Measurements from ENCODE around the gene MARK2. TPM values are rescaled to one million over a fixed set of nuclear protein-coding genes. Genes with fewer than 3 reads are reported as not detected.

The MARK2 gene
- total RNA-seq, 1 donor from 2014 or later = 44.9 TPM

- Histone ChIP-seq H3K27ac (no peak overlapping the region), H3K36me3 (peaks cover 86% of the 10 kb centered on the region), H3K27me3 (ENCODE audit: low read depth) (no peaks in the 10 kb centered on the region), H3K4me1 (peaks cover 6% of the 10 kb centered on the region), H3K9me3 (no peaks in the 10 kb centered on the region), H3K4me3 (no peak overlapping the region)
- intact Hi-C loops (cut with DNase I) = no loop called here
- no peak for ATAC-seq
- TF ChIP-seq CTCF (IDR thresholded peaks at IDR 0.05) = no peak
- no peak for DNase-seq
These were observed 68.2 kb downstream of the MARK2 start for GRCh38 chr11:63907063-63907462.

- H3K4me3 ChIP-seq = no peak overlapping the region
- DNase-seq = no peak
- ATAC-seq = no peak
- peaks cover 6% of the 10 kb centered on the region for H3K4me1 ChIP-seq
- H3K27me3 ChIP-seq (ENCODE audit: low read depth) = no peaks in the 10 kb centered on the region
- no peak overlapping the region for H3K27ac ChIP-seq
- intact Hi-C loops (cut with DNase I) = no loop called here
- no peaks in the 10 kb centered on the region for H3K9me3 ChIP-seq
- H3K36me3 ChIP-seq = peaks cover 77% of the 10 kb centered on the region
- no peak for TF ChIP-seq CTCF (IDR thresholded peaks at IDR 0.05)
These were observed 69.1 kb downstream of the MARK2 start for GRCh38 chr11:63907808-63908530.

- Histone ChIP-seq H3K4me1 (peaks cover 6% of the 10 kb centered on the region), H3K9me3 (no peaks in the 10 kb centered on the region), H3K27ac (no peak overlapping the region), H3K4me3 (no peak overlapping the region), H3K36me3 (peaks cover 69% of the 10 kb centered on the region), H3K27me3 (ENCODE audit: low read depth) (no peaks in the 10 kb centered on the region)
- intact Hi-C loops (cut with DNase I) = no loop called here
- ATAC-seq (no peak), DNase-seq (no peak)
- TF ChIP-seq CTCF (IDR thresholded peaks at IDR 0.05) = no peak
These were observed 69.9 kb downstream of the MARK2 start for GRCh38 chr11:63908631-63909401.

GRCh38 chr11:63909591-63910506 lies 70.9 kb downstream of the MARK2 start:
- Histone ChIP-seq H3K36me3 (peaks cover 58% of the 10 kb centered on the region), H3K4me3 (no peak overlapping the region), H3K27me3 (ENCODE audit: low read depth) (no peaks in the 10 kb centered on the region), H3K9me3 (no peaks in the 10 kb centered on the region), H3K27ac (no peak overlapping the region), H3K4me1 (peaks cover 6% of the 10 kb centered on the region)
- no peak for DNase-seq
- intact Hi-C loops (cut with DNase I) = no loop called here
- ATAC-seq = peak in 1 of 2 donors; percentile 11
- TF ChIP-seq CTCF (IDR thresholded peaks at IDR 0.05) = no peak

GRCh38 chr11:63910675-63911074 lies 71.8 kb downstream of the MARK2 start:
- Histone ChIP-seq H3K36me3 (peaks cover 50% of the 10 kb centered on the region), H3K27ac (no peak overlapping the region)
- DNase-seq = no peak

More at GRCh38 chr11:63910675-63911074, 71.8 kb downstream of the MARK2 start:
- intact Hi-C loops (cut with DNase I) = no loop called here
- Histone ChIP-seq H3K9me3 (no peaks in the 10 kb centered on the region), H3K4me3 (no peak overlapping the region), H3K27me3 (ENCODE audit: low read depth) (no peaks in the 10 kb centered on the region), H3K4me1 (peaks cover 9% of the 10 kb centered on the region)
- ATAC-seq = no peak
- TF ChIP-seq CTCF (IDR thresholded peaks at IDR 0.05) = no peak

Data from lower lobe of right lung (tissue), 2 donors.